ENCODE data around the gene MEP1B. TPM values are rescaled to one million over a fixed set of nuclear protein-coding genes. Genes with fewer than 3 reads are reported as not detected.
"Not testable (repeated sequence)": the region's sequence is repeated elsewhere in the genome, so short reads cannot be mapped to it uniquely, and the experiment has no call there.

Gene MEP1B
- total RNA-seq, 1 donor from 2014 or later: not detected

GRCh38 chr18:32213693-32214092 lies 23.9 kb downstream of the MEP1B start:
- no peak overlapping the region for H3K4me3 ChIP-seq (ENCODE audit: low read depth, low read length)
- no peak for TF ChIP-seq CTCF (IDR thresholded peaks at IDR 0.05; ENCODE audit: insufficient read depth, low read length, severe bottlenecking)
- DNase-seq (ENCODE audit: low read depth) (no peak), FAIRE-seq (no peak)
- no peaks in the 10 kb centered on the region for H3K36me3 ChIP-seq (ENCODE audit: control insufficient read depth, insufficient read depth, low read length)
- no peaks in the 10 kb centered on the region for H3K27me3 ChIP-seq (ENCODE audit: control insufficient read depth, insufficient read depth, low read length)

- FAIRE-seq: no peak
- H3K36me3 ChIP-seq (ENCODE audit: control insufficient read depth, insufficient read depth, low read length): no peaks in the 10 kb centered on the region
- no peak for TF ChIP-seq CTCF (IDR thresholded peaks at IDR 0.05; ENCODE audit: insufficient read depth, low read length, severe bottlenecking)
- H3K27me3 ChIP-seq (ENCODE audit: control insufficient read depth, insufficient read depth, low read length): no peaks in the 10 kb centered on the region
- H3K4me3 ChIP-seq (ENCODE audit: low read depth, low read length): no peak overlapping the region
- no peak for DNase-seq (ENCODE audit: low read depth)
These were observed 26.6 kb downstream of the MEP1B start for GRCh38 chr18:32216390-32216789.

- no peaks in the 10 kb centered on the region for H3K27me3 ChIP-seq (ENCODE audit: control insufficient read depth, insufficient read depth, low read length)
- FAIRE-seq (no peak), DNase-seq (ENCODE audit: low read depth) (peak; percentile 71)
- H3K4me3 ChIP-seq (ENCODE audit: low read depth, low read length): no peak overlapping the region
- TF ChIP-seq CTCF (IDR thresholded peaks at IDR 0.05; ENCODE audit: insufficient read depth, low read length, severe bottlenecking): no peak
- H3K36me3 ChIP-seq (ENCODE audit: control insufficient read depth, insufficient read depth, low read length): no peaks in the 10 kb centered on the region
These were observed 29.7 kb downstream of the MEP1B start for GRCh38 chr18:32219431-32220018.

- not testable (repeated sequence) for H3K36me3 ChIP-seq (ENCODE audit: control insufficient read depth, insufficient read depth, low read length); H3K27me3 ChIP-seq (ENCODE audit: control insufficient read depth, insufficient read depth, low read length); DNase-seq (ENCODE audit: low read depth); H3K4me3 ChIP-seq (ENCODE audit: low read depth, low read length); FAIRE-seq
These were observed 43.5 kb downstream of the MEP1B start for GRCh38 chr18:32233348-32233747.

GRCh38 chr18:32237049-32237448 lies 47.2 kb downstream of the MEP1B start:
- Histone ChIP-seq H3K27me3 (ENCODE audit: control insufficient read depth, insufficient read depth, low read length) (no peaks in the 10 kb centered on the region), H3K4me3 (ENCODE audit: low read depth, low read length) (no peak overlapping the region), H3K36me3 (ENCODE audit: control insufficient read depth, insufficient read depth, low read length) (no peaks in the 10 kb centered on the region)
- TF ChIP-seq CTCF (IDR thresholded peaks at IDR 0.05; ENCODE audit: insufficient read depth, low read length, severe bottlenecking): no peak
- DNase-seq (ENCODE audit: low read depth) (peak; percentile 51), FAIRE-seq (no peak)

- FAIRE-seq (no peak), DNase-seq (ENCODE audit: low read depth) (no peak)
- TF ChIP-seq CTCF (IDR thresholded peaks at IDR 0.05; ENCODE audit: insufficient read depth, low read length, severe bottlenecking): no peak
- H3K36me3 ChIP-seq (ENCODE audit: control insufficient read depth, insufficient read depth, low read length): no peaks in the 10 kb centered on the region
- H3K27me3 ChIP-seq (ENCODE audit: control insufficient read depth, insufficient read depth, low read length): no peaks in the 10 kb centered on the region
- H3K4me3 ChIP-seq (ENCODE audit: low read depth, low read length): no peak overlapping the region
These were observed 48.9 kb downstream of the MEP1B start for GRCh38 chr18:32238635-32239268.

Measured in bronchial epithelial cell (primary cell).